Nasal cavity respiratory epithelium epithelial cell of viscerocranial mucosa (primary cell): ENCODE results near the gene SP5. TPM values are rescaled to one million over a fixed set of nuclear protein-coding genes. Genes with fewer than 3 reads are reported as not detected.

Source experiments
- total RNA-seq: library from RNA; depleted of rRNA; stranded (reverse); fragments of >200 nt; gene quantifications from 2 replicates; pipeline ENCODE4 v1.2.3, GENCODE V29; 2014

Gene SP5
- total RNA-seq, result not detected in 2 replicates

DNA sequence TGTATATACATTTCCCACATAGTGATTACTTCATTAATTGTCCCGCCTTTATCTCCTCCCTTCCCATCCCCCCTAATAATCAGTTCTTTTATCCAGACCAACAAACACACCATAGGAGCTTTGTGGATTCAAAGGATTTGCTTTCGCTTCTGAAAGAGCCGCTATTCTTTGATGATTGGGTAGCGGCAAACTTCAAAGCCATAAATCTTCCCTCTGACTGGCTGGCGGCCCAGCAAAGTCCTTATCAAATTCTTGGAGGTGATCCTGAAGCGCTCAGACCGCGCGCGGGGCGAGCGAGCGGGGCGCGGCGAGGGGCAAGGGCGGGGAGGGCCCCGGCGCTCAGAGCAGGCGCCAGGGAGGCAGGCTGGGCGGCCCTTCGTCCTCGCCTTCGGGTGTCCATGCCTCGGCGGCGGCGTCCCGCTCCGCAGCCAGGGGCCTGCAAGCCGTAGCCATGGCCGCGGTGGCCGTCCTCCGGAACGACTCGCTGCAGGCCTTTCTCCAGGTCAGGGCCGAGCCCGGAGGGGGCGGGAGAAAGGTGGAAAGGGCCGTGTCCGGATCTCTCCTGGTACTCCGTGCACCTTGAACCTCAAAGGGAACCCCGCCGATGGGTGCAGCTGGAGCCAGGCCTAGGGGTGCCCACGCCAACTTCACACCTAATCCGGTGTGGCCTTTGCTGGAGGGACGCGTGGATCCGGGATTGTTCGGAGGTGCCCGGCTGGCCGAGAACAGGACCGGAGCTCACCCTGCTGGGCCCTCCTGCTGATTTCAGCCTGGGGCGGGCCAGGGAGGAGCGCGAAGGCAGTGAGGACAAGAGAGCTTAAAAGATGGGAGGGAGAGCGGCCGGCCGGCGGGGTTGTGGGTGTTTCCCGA lies at the start of gene SP5:
Gene SP5 (plus strand): TSS at position 276 of the 870 bp plus-strand sequence. CDS start 176 bp downstream, at position 452.

Other genes with a start within 250 kb of the SP5 start
- gene ERICH2, start 55.0 kb downstream of the SP5 start, total RNA-seq, result 1.7 and 2.9 TPM in 2 replicates
- 0.34 and 2.2 TPM in 2 replicates for gene GAD1, start 101.5 kb downstream of the SP5 start, total RNA-seq
- gene GORASP2, start 213.9 kb downstream of the SP5 start, total RNA-seq, result 29.7 and 45.8 TPM in 2 replicates